H9 (cell line): ENCODE measurements around the gene RCOR3. TPM values are rescaled to one million over a fixed set of nuclear protein-coding genes. Genes with fewer than 3 reads are reported as not detected.

ENCODE experiments used
- DNase-seq: peaks from one replicate; pipeline ENCODE4 v3.0.0-alpha.2; 2017
- H2AFZ ChIP-seq: one replicate; pipeline ENCODE4 v1.6.1; 2013; ENCODE audit warnings: mild to moderate bottlenecking, low read length, control low read depth, moderate library complexity
- H2AK5ac ChIP-seq: 2 replicates; pipeline ENCODE4 v1.6.1; 2013; ENCODE audit warnings: low read length, control low read depth, mixed read lengths; ENCODE audit not compliant: insufficient read length
- H2BK120ac ChIP-seq: one replicate; pipeline ENCODE4 v1.6.1; 2013; ENCODE audit warnings: low read depth, mild to moderate bottlenecking, low read length, control low read depth, inconsistent platforms; ENCODE audit not compliant: poor library complexity, severe bottlenecking
- H2BK12ac ChIP-seq: 2 replicates; pipeline ENCODE4 v1.6.1; 2013; ENCODE audit warnings: low read length, control low read depth, mixed read lengths, low read depth; ENCODE audit not compliant: insufficient read length
- H2BK15ac ChIP-seq: 2 replicates; pipeline ENCODE4 v1.6.1; 2013; ENCODE audit warnings: low read depth, low read length, control low read depth
- H2BK20ac ChIP-seq: one replicate; pipeline ENCODE4 v1.6.1; 2013; ENCODE audit warnings: low read depth, mild to moderate bottlenecking, low read length, control low read depth, inconsistent platforms; ENCODE audit not compliant: poor library complexity, severe bottlenecking
- H2BK5ac ChIP-seq: 2 replicates; pipeline ENCODE4 v1.6.1; 2013; ENCODE audit warnings: low read length, control low read depth, mixed read lengths; ENCODE audit not compliant: insufficient read length
- H3K14ac ChIP-seq: 2 replicates; pipeline ENCODE4 v1.6.1; 2013; ENCODE audit warnings: low read length, control low read depth; ENCODE audit not compliant: insufficient read depth
- H3K18ac ChIP-seq: 2 replicates; pipeline ENCODE4 v1.6.1; 2013; ENCODE audit warnings: low read depth, mild to moderate bottlenecking, mixed read lengths, low read length, control low read depth; ENCODE audit not compliant: insufficient read length
- H3K23ac ChIP-seq: 2 replicates; pipeline ENCODE4 v1.6.1; 2013; ENCODE audit warnings: low read length, control low read depth, mixed read lengths, low read depth; ENCODE audit not compliant: insufficient read length
- H3K23me2 ChIP-seq: 2 replicates; pipeline ENCODE4 v1.6.1; 2013; ENCODE audit warnings: low read depth, mild to moderate bottlenecking, mixed read lengths, low read length, control low read depth; ENCODE audit not compliant: insufficient read length, poor library complexity, severe bottlenecking
- H3K27ac ChIP-seq: 2 replicates; pipeline ENCODE4 v1.5.1; 2013; ENCODE audit warnings: low read length, control low read depth, mixed read lengths, low read depth; ENCODE audit not compliant: insufficient read length
- H3K27me3 ChIP-seq: 2 replicates; pipeline ENCODE4 v1.6.1; 2013; ENCODE audit warnings: low read length, control low read depth, inconsistent platforms; ENCODE audit not compliant: insufficient read depth
- H3K4ac ChIP-seq: 2 replicates; pipeline ENCODE4 v1.6.1; 2013; ENCODE audit warnings: low read depth, mild to moderate bottlenecking, control low read depth, inconsistent platforms, low read length, moderate library complexity
- H3K4me1 ChIP-seq: 2 replicates; pipeline ENCODE4 v1.6.1; 2013; ENCODE audit warnings: low read length, control low read depth, inconsistent platforms; ENCODE audit not compliant: insufficient read depth
- H3K4me2 ChIP-seq: 2 replicates; pipeline ENCODE4 v1.6.1; 2013; ENCODE audit warnings: low read length, control low read depth, mixed read lengths; ENCODE audit not compliant: insufficient read length, insufficient read depth
- H3K56ac ChIP-seq: 2 replicates; pipeline ENCODE4 v1.6.1; 2013; ENCODE audit warnings: low read depth, mild to moderate bottlenecking, mixed read lengths, low read length, control low read depth; ENCODE audit not compliant: insufficient read length
- H3K79me1 ChIP-seq: 2 replicates; pipeline ENCODE4 v1.6.1; 2013; ENCODE audit warnings: low read depth, mild to moderate bottlenecking, moderate library complexity, low read length, control low read depth, inconsistent platforms; ENCODE audit not compliant: insufficient read depth, poor library complexity, severe bottlenecking
- H3K79me2 ChIP-seq: 2 replicates; pipeline ENCODE4 v1.6.1; 2013; ENCODE audit warnings: low read length, control low read depth, inconsistent platforms; ENCODE audit not compliant: insufficient read depth
- H3K9ac ChIP-seq: 2 replicates; pipeline ENCODE4 v1.6.1; 2013; ENCODE audit warnings: low read length, control low read depth, mixed read lengths; ENCODE audit not compliant: insufficient read length; ENCODE audit errors: extremely low read depth
- H3K9me3 ChIP-seq: one replicate; pipeline ENCODE4 v1.6.1; 2013; ENCODE audit warnings: low read depth, low read length, inconsistent platforms; ENCODE audit not compliant: control insufficient read depth
- H3T11ph ChIP-seq: one replicate; pipeline ENCODE4 v1.6.1; 2013; ENCODE audit warnings: mild to moderate bottlenecking, low read length, control low read depth, inconsistent platforms
- H4K20me1 ChIP-seq: one replicate; pipeline ENCODE4 v1.6.1; 2013; ENCODE audit not compliant: control insufficient read depth, insufficient read length, insufficient read depth
- H4K5ac ChIP-seq: 2 replicates; pipeline ENCODE4 v1.6.1; 2013; ENCODE audit warnings: low read depth, mild to moderate bottlenecking, mixed read lengths, low read length, control low read depth; ENCODE audit not compliant: insufficient read length
- H4K8ac ChIP-seq: replicated peaks from 2 replicates; pipeline ENCODE4 v1.6.1; 2013; ENCODE audit warnings: low read length, control low read depth, mixed read lengths, low read depth; ENCODE audit not compliant: insufficient read length
- H4K91ac ChIP-seq: 2 replicates; pipeline ENCODE4 v1.6.1; 2013; ENCODE audit warnings: low read depth, mild to moderate bottlenecking, moderate library complexity, mixed read lengths, low read length, control low read depth; ENCODE audit not compliant: insufficient read length
- H3K27ac Mint-ChIP-seq, 3 experiments: 2 replicates in 2 of 3; 3 replicates in 1 of 3; pipeline ENCODE4 v1.8.0; 2020 to 2021; ENCODE audit warnings: mixed read lengths in 3 of 3, mild to moderate bottlenecking in 1 of 3, moderate library complexity in 1 of 3
- H3K27me3 Mint-ChIP-seq: 2 replicates; pipeline ENCODE4 v1.8.0; 2021; ENCODE audit warnings: low read depth, mild to moderate bottlenecking, moderate library complexity, mixed read lengths
- H3K36me3 Mint-ChIP-seq, 3 experiments: 2 replicates in 2 of 3; 3 replicates in 1 of 3; pipeline ENCODE4 v1.8.0; 2020 to 2021; ENCODE audit warnings: low read depth in 3 of 3, mixed read lengths in 3 of 3; ENCODE audit not compliant: insufficient read depth in 1 of 3
- H3K4me1 Mint-ChIP-seq, 2 experiments: 2 replicates each; pipeline ENCODE4 v1.8.0; 2020; ENCODE audit warnings: mixed read lengths in 2 of 2
- H3K4me3 Mint-ChIP-seq, 2 experiments: 2 replicates in 1 of 2; 3 replicates in 1 of 2; pipeline ENCODE4 v1.8.0; 2020 to 2021; ENCODE audit warnings: mild to moderate bottlenecking in 2 of 2, mixed read lengths in 2 of 2, moderate library complexity in 1 of 2
- H3K9me3 Mint-ChIP-seq, 2 experiments: 2 replicates in 1 of 2; 3 replicates in 1 of 2; pipeline ENCODE4 v1.8.0; 2020; ENCODE audit warnings: mild to moderate bottlenecking in 2 of 2, mixed read lengths in 2 of 2, moderate library complexity in 1 of 2
- CTCF ChIP-seq: fragments of 200-600 bp; sonication (generic); conservative IDR thresholded peaks from 3 replicates; pipeline ENCODE4 v1.8.0; 2021; ENCODE audit warnings: antibody characterized with exemption, mild to moderate bottlenecking
- WGBS: extraction: QIAGEN DNeasy Blood & Tissue Kit; methylation state at CpG from one replicate; pipeline ENCODE4 v1.1.7; 2013; ENCODE audit warnings: missing lambda C conversion rate, low lambda C conversion rate, mixed read lengths; ENCODE audit not compliant: insufficient read length; ENCODE audit errors: extremely low coverage; 5-methylcytosine and 5-hydroxymethylcytosine counted together
- total RNA-seq: library from RNA; stranded (reverse); gene quantifications from 2 replicates; pipeline ENCODE4 v1.2.1, GENCODE V29; 2021

The RCOR3 gene
- total RNA-seq, 1 experiment from 2014 or later: 37.2 TPM

GRCh38 chr1:211334986-211335385, 75.8 kb downstream of the RCOR3 start:
- Mint-ChIP-seq H3K27me3 (no peaks in the 10 kb centered on the region), H3K27ac (no peak overlapping the region), H3K4me1 (peaks cover 45 to 52% of the 10 kb centered on the region in 2 experiments), H3K4me3 (no peak overlapping the region), H3K36me3 (peaks cover 0 to 9% (median 3%) of the 10 kb centered on the region in 3 experiments; a peak in 4 of 7 replicates), H3K9me3 (no peaks in the 10 kb centered on the region)
- no CpG with 5 or more reads among the region's 4 CpGs for WGBS
- Histone ChIP-seq H3K4me1 (peaks cover 15% of the 10 kb centered on the region), H3K18ac (no peak overlapping the region), H2BK15ac (no peak overlapping the region), H3K23me2 (no peaks in the 10 kb centered on the region), H3K9ac (no peak overlapping the region), H3K27ac (no peak overlapping the region), H2AK5ac (no peak overlapping the region), H2BK12ac (no peak overlapping the region), H3K4me2 (no peak overlapping the region), H3K27me3 (no peaks in the 10 kb centered on the region), H3K79me2 (peaks cover 4% of the 10 kb centered on the region; the same call in 1 of the 2 replicates), H3K14ac (no peak overlapping the region), H4K5ac (no peak overlapping the region), H4K20me1 (no peaks in the 10 kb centered on the region), H3K79me1 (no peaks in the 10 kb centered on the region), H2BK20ac (no peak overlapping the region), H2BK120ac (no peak overlapping the region), H2AFZ (no peak overlapping the region), H3K23ac (no peak overlapping the region), H3K4ac (no peak overlapping the region), H4K91ac (no peak overlapping the region), H2BK5ac (no peak overlapping the region), H3K56ac (no peak overlapping the region), H3T11ph (no peak overlapping the region), H4K8ac (no peak overlapping the region), H3K9me3 (no peaks in the 10 kb centered on the region)
- no peak for DNase-seq
- TF ChIP-seq CTCF: no peak
